Measurements from ENCODE around the gene CFAP69. TPM values are rescaled to one million over a fixed set of nuclear protein-coding genes. Genes with fewer than 3 reads are reported as not detected.

Gene CFAP69
- total and polyA plus RNA-seq, 5 donors from 2014 or later, result not detected

GRCh38 chr7:90224195-90224594, 20.8 kb upstream of the CFAP69 start:
- Mint-ChIP-seq H3K4me1 (no peaks in the 10 kb centered on the region), H3K4me3 (no peak overlapping the region), H3K36me3 (no peaks in the 10 kb centered on the region), H3K27ac (no peak overlapping the region), H3K27me3 (peaks cover 10% of the 10 kb centered on the region), H3K9me3 (no peaks in the 10 kb centered on the region)
- Histone ChIP-seq H3K4me1 (ENCODE audit: control insufficient read depth, insufficient read depth, low read length, poor library complexity, severe bottlenecking) (no peaks in the 10 kb centered on the region), H3K4me3 (ENCODE audit: low read depth, low read length) (no peak overlapping the region), H3K36me3 (ENCODE audit: control insufficient read depth, insufficient read depth, low read length) (no peaks in the 10 kb centered on the region), H3K27me3 (ENCODE audit: control insufficient read depth, insufficient read depth, low read length) (no peaks in the 10 kb centered on the region), H3K27ac (ENCODE audit: insufficient read depth, low read length, poor library complexity, severe bottlenecking) (no peak overlapping the region), H3K9me3 (ENCODE audit: control insufficient read depth in 2 of 2, low read length in 2 of 2) (no peaks in the 10 kb centered on the region)
- DNase-seq, result no peak
- ATAC-seq (ENCODE audit: low read depth in 2 of 2), result no peak

GRCh38 chr7:90225181-90225580, 19.8 kb upstream of the CFAP69 start:
- Histone ChIP-seq H3K27ac (ENCODE audit: insufficient read depth, low read length, poor library complexity, severe bottlenecking) (no peak overlapping the region), H3K4me1 (ENCODE audit: control insufficient read depth, insufficient read depth, low read length, poor library complexity, severe bottlenecking) (no peaks in the 10 kb centered on the region), H3K9me3 (ENCODE audit: control insufficient read depth in 2 of 2, low read length in 2 of 2) (no peaks in the 10 kb centered on the region), H3K4me3 (ENCODE audit: low read depth, low read length) (no peak overlapping the region), H3K27me3 (ENCODE audit: control insufficient read depth, insufficient read depth, low read length) (no peaks in the 10 kb centered on the region), H3K36me3 (ENCODE audit: control insufficient read depth, insufficient read depth, low read length) (no peaks in the 10 kb centered on the region)
- H3K27me3 Mint-ChIP-seq, result peaks cover 10% of the 10 kb centered on the region
- H3K4me1 Mint-ChIP-seq, result no peaks in the 10 kb centered on the region
- no peak overlapping the region for H3K27ac Mint-ChIP-seq
- DNase-seq (no peak), ATAC-seq (ENCODE audit: low read depth in 2 of 2) (no peak)
- no peaks in the 10 kb centered on the region for H3K36me3 Mint-ChIP-seq
- no peak overlapping the region for H3K4me3 Mint-ChIP-seq
- no peaks in the 10 kb centered on the region for H3K9me3 Mint-ChIP-seq

GRCh38 chr7:90225601-90226000, 19.4 kb upstream of the CFAP69 start:
- Histone ChIP-seq H3K27me3 (ENCODE audit: control insufficient read depth, insufficient read depth, low read length) (no peaks in the 10 kb centered on the region), H3K4me3 (ENCODE audit: low read depth, low read length) (no peak overlapping the region)

GRCh38 chr7:90227259-90227658, 17.7 kb upstream of the CFAP69 start:
- DNase-seq, result no peak
- Mint-ChIP-seq H3K9me3 (no peaks in the 10 kb centered on the region), H3K4me1 (no peaks in the 10 kb centered on the region), H3K4me3 (no peak overlapping the region), H3K36me3 (no peaks in the 10 kb centered on the region), H3K27me3 (peaks cover 9% of the 10 kb centered on the region), H3K27ac (no peak overlapping the region)
- H3K4me1 ChIP-seq (ENCODE audit: control insufficient read depth, insufficient read depth, low read length, poor library complexity, severe bottlenecking), result no peaks in the 10 kb centered on the region
- H3K9me3 ChIP-seq (ENCODE audit: control insufficient read depth in 2 of 2, low read length in 2 of 2), result no peaks in the 10 kb centered on the region
- H3K4me3 ChIP-seq (ENCODE audit: low read depth, low read length), result no peak overlapping the region
- peaks cover 2% of the 10 kb centered on the region for H3K27me3 ChIP-seq (ENCODE audit: control insufficient read depth, insufficient read depth, low read length)
- H3K27ac ChIP-seq (ENCODE audit: insufficient read depth, low read length, poor library complexity, severe bottlenecking), result no peak overlapping the region
- ATAC-seq (ENCODE audit: low read depth in 2 of 2), result no peak
- no peaks in the 10 kb centered on the region for H3K36me3 ChIP-seq (ENCODE audit: control insufficient read depth, insufficient read depth, low read length)

More at GRCh38 chr7:90225601-90226000, 19.4 kb upstream of the CFAP69 start:
- Histone ChIP-seq H3K27ac (ENCODE audit: insufficient read depth, low read length, poor library complexity, severe bottlenecking) (no peak overlapping the region), H3K4me1 (ENCODE audit: control insufficient read depth, insufficient read depth, low read length, poor library complexity, severe bottlenecking) (no peaks in the 10 kb centered on the region), H3K9me3 (ENCODE audit: control insufficient read depth in 2 of 2, low read length in 2 of 2) (no peaks in the 10 kb centered on the region), H3K36me3 (ENCODE audit: control insufficient read depth, insufficient read depth, low read length) (no peaks in the 10 kb centered on the region)
- no peak for DNase-seq
- Mint-ChIP-seq H3K27me3 (peaks cover 10% of the 10 kb centered on the region), H3K27ac (no peak overlapping the region), H3K36me3 (no peaks in the 10 kb centered on the region), H3K9me3 (no peaks in the 10 kb centered on the region), H3K4me1 (no peaks in the 10 kb centered on the region), H3K4me3 (no peak overlapping the region)
- no peak for ATAC-seq (ENCODE audit: low read depth in 2 of 2)

GRCh38 chr7:90229682-90230081, 15.3 kb upstream of the CFAP69 start:
- Histone ChIP-seq H3K4me3 (ENCODE audit: low read depth, low read length) (no peak overlapping the region), H3K36me3 (ENCODE audit: control insufficient read depth, insufficient read depth, low read length) (no peaks in the 10 kb centered on the region), H3K9me3 (ENCODE audit: control insufficient read depth in 2 of 2, low read length in 2 of 2) (no peaks in the 10 kb centered on the region), H3K4me1 (ENCODE audit: control insufficient read depth, insufficient read depth, low read length, poor library complexity, severe bottlenecking) (no peaks in the 10 kb centered on the region), H3K27ac (ENCODE audit: insufficient read depth, low read length, poor library complexity, severe bottlenecking) (no peak overlapping the region), H3K27me3 (ENCODE audit: control insufficient read depth, insufficient read depth, low read length) (peaks cover 2% of the 10 kb centered on the region)
- peaks cover 7% of the 10 kb centered on the region for H3K27me3 Mint-ChIP-seq
- DNase-seq (no peak), ATAC-seq (ENCODE audit: low read depth in 2 of 2) (no peak)
- no peak overlapping the region for H3K4me3 Mint-ChIP-seq
- H3K27ac Mint-ChIP-seq, result no peak overlapping the region
- no peaks in the 10 kb centered on the region for H3K9me3 Mint-ChIP-seq
- no peaks in the 10 kb centered on the region for H3K4me1 Mint-ChIP-seq
- no peaks in the 10 kb centered on the region for H3K36me3 Mint-ChIP-seq

- no peak overlapping the region for H3K4me3 ChIP-seq (ENCODE audit: low read depth, low read length)
- no peaks in the 10 kb centered on the region for H3K9me3 ChIP-seq (ENCODE audit: control insufficient read depth in 2 of 2, low read length in 2 of 2)
- Mint-ChIP-seq H3K4me3 (no peak overlapping the region), H3K27ac (no peak overlapping the region), H3K27me3 (peaks cover 7% of the 10 kb centered on the region), H3K36me3 (no peaks in the 10 kb centered on the region), H3K9me3 (no peaks in the 10 kb centered on the region), H3K4me1 (no peaks in the 10 kb centered on the region)
- peaks cover 2% of the 10 kb centered on the region for H3K27me3 ChIP-seq (ENCODE audit: control insufficient read depth, insufficient read depth, low read length)
- no peak for ATAC-seq (ENCODE audit: low read depth in 2 of 2)
- no peak for DNase-seq
- no peaks in the 10 kb centered on the region for H3K36me3 ChIP-seq (ENCODE audit: control insufficient read depth, insufficient read depth, low read length)
- no peak overlapping the region for H3K27ac ChIP-seq (ENCODE audit: insufficient read depth, low read length, poor library complexity, severe bottlenecking)
- no peaks in the 10 kb centered on the region for H3K4me1 ChIP-seq (ENCODE audit: control insufficient read depth, insufficient read depth, low read length, poor library complexity, severe bottlenecking)
Observed at GRCh38 chr7:90230834-90231233, 14.1 kb upstream of the CFAP69 start.

GRCh38 chr7:90231304-90231703, 13.7 kb upstream of the CFAP69 start:
- DNase-seq (no peak), ATAC-seq (ENCODE audit: low read depth in 2 of 2) (no peak)
- H3K36me3 ChIP-seq (ENCODE audit: control insufficient read depth, insufficient read depth, low read length), result no peaks in the 10 kb centered on the region
- peaks cover 7% of the 10 kb centered on the region for H3K27me3 Mint-ChIP-seq
- H3K27ac Mint-ChIP-seq, result no peak overlapping the region
- no peaks in the 10 kb centered on the region for H3K9me3 Mint-ChIP-seq
- no peak overlapping the region for H3K4me3 ChIP-seq (ENCODE audit: low read depth, low read length)
- H3K4me1 ChIP-seq (ENCODE audit: control insufficient read depth, insufficient read depth, low read length, poor library complexity, severe bottlenecking), result no peaks in the 10 kb centered on the region
- H3K4me1 Mint-ChIP-seq, result no peaks in the 10 kb centered on the region
- no peaks in the 10 kb centered on the region for H3K36me3 Mint-ChIP-seq
- no peak overlapping the region for H3K27ac ChIP-seq (ENCODE audit: insufficient read depth, low read length, poor library complexity, severe bottlenecking)
- no peak overlapping the region for H3K4me3 Mint-ChIP-seq
- H3K27me3 ChIP-seq (ENCODE audit: control insufficient read depth, insufficient read depth, low read length), result peaks cover 2% of the 10 kb centered on the region
- H3K9me3 ChIP-seq (ENCODE audit: control insufficient read depth in 2 of 2, low read length in 2 of 2), result no peaks in the 10 kb centered on the region

- Mint-ChIP-seq H3K4me1 (no peaks in the 10 kb centered on the region), H3K27ac (no peak overlapping the region), H3K27me3 (no peaks in the 10 kb centered on the region), H3K9me3 (no peaks in the 10 kb centered on the region), H3K36me3 (no peaks in the 10 kb centered on the region), H3K4me3 (no peak overlapping the region)
- DNase-seq (no peak), ATAC-seq (ENCODE audit: low read depth in 2 of 2) (no peak)
- H3K27me3 ChIP-seq (ENCODE audit: control insufficient read depth, insufficient read depth, low read length), result peaks cover 2% of the 10 kb centered on the region
- H3K9me3 ChIP-seq (ENCODE audit: control insufficient read depth in 2 of 2, low read length in 2 of 2), result no peaks in the 10 kb centered on the region
- no peaks in the 10 kb centered on the region for H3K4me1 ChIP-seq (ENCODE audit: control insufficient read depth, insufficient read depth, low read length, poor library complexity, severe bottlenecking)
- H3K4me3 ChIP-seq (ENCODE audit: low read depth, low read length), result no peak overlapping the region
- H3K36me3 ChIP-seq (ENCODE audit: control insufficient read depth, insufficient read depth, low read length), result no peaks in the 10 kb centered on the region
- no peak overlapping the region for H3K27ac ChIP-seq (ENCODE audit: insufficient read depth, low read length, poor library complexity, severe bottlenecking)
Observed at GRCh38 chr7:90232430-90232829, 12.5 kb upstream of the CFAP69 start.

Data from CD4-positive, CD25-positive, alpha-beta regulatory T cell (primary cell).